GM10266 (cell line): ENCODE measurements around the gene PLCB1.

Experiments used
- DNase-seq: peaks from one replicate; pipeline ENCODE4 v3.0.0; 2012; ENCODE audit errors: extremely low spot score
- TF ChIP-seq, protein P1 (sequence below): IDR thresholded peaks from 2 replicates; pipeline ENCODE4 v1.5.1; 2012; ENCODE audit warnings: mild to moderate bottlenecking, low read depth; ENCODE audit not compliant: control insufficient read depth, insufficient read depth; ENCODE audit errors: missing control alignments

Gene PLCB1

DNA sequence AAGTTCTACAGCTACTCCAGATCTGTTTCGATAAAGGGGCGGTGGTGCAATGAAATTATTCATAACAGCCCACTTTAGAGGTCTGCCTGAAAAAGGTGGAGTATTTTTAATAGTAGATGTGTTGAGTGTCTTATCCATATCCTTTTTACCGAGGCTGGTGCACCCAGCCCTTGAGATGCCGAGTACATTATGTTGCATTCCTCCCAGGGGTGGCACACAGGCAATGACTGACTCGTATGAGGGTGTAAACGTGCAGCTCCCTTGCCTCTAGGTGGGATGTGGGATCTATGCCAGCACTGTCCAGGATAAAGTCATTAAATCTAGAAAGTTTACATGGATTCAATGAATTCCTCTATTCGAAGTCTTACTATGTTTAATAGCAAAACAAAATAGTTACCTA lies 355.6 kb downstream of the PLCB1 start:
- DNase-seq = no peak
- TF ChIP-seq, protein P1, sequence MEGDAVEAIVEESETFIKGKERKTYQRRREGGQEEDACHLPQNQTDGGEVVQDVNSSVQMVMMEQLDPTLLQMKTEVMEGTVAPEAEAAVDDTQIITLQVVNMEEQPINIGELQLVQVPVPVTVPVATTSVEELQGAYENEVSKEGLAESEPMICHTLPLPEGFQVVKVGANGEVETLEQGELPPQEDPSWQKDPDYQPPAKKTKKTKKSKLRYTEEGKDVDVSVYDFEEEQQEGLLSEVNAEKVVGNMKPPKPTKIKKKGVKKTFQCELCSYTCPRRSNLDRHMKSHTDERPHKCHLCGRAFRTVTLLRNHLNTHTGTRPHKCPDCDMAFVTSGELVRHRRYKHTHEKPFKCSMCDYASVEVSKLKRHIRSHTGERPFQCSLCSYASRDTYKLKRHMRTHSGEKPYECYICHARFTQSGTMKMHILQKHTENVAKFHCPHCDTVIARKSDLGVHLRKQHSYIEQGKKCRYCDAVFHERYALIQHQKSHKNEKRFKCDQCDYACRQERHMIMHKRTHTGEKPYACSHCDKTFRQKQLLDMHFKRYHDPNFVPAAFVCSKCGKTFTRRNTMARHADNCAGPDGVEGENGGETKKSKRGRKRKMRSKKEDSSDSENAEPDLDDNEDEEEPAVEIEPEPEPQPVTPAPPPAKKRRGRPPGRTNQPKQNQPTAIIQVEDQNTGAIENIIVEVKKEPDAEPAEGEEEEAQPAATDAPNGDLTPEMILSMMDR = no peak

DNA sequence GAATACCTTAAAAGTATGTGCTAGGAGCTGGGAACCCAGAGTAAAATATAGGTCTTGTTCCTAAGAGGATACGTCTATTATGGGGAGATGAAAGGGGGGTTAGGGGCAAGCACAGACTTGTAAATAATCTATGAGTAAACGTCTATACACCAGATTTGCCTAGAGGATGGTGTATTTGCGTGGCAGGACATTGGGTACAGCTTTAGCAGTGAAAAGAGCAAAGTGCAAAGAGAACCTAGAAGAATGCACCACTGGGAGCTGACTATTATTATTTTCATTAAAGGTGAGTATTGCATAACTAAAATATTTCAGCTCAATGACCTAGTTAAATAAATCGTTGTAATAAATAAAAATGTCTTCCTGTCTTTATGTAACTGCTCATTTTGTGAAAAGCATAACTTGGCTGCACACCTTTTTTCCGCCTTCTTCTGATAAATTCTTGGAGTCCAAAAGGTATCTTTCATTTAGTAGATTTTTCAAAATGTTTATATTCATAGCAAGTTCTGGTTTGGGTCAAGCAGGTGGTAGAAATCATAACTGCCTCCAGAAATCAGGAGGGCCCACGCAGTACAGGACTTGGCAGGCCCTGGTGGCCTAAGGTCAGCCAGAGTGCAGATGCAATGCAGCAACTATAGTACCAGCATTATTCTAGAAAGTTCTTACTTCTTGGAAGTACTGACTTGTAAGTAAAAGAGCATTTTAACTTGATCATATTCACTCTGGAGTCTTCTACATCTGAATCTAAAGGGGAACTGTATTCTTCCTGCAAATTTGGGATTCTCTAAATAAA lies 357.2 kb downstream of the PLCB1 start:
- TF ChIP-seq, protein P1 = no peak
- DNase-seq = no peak

DNA sequence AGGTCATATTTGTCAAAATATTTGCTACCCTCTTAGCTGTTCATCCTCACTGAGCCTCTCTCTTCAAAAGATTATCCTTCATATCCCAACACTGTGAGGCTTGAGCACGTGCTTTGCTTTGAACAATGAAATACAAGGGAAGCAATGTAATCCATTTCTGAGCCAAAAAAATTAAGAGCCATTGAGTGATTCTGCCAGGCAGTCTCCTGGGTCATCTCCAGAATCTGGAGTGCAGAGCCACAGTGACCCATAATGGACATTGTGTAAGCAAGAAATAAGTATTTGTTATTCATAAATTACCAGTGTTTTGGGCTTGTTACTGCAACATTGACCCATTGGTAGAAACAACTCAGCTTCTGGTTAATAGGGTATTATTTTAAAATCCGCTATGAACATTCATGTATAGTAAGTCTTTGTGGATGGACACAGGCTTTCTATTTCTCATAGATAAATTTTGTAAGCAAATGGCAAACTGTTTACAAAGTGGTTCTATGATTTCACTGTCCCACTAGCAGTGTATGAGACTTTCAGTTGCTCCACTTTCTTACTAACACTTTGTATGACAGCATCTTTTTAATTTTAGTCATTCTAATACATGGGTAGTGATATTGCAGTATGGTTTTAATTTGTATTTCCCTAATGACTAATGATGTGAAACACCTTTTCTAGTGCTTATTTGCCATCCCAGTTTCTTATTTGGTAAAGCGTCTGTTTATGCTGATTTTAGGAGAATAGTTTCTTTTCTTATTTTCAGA lies 358.2 kb downstream of the PLCB1 start:
- TF ChIP-seq, protein P1 = no peak
- DNase-seq = no peak

DNA sequence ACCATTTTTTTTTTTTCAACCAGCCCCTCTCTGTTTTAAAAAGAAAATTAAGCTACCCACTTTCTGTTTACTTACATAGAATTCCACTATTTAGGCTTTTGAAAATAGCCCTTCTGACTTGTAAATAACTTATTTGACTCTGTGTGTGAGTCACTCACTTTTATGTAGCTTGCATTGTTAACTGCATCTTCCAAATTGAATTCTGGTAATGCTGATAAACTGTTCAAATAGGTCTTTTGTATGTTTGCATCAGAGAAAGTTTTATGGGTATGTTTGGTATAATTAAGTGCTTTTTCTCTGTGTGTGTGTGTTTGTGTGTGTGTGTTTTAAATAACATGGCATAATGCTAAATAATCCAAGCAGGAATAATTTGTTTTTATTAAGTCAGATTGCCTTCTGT lies 360.1 kb downstream of the PLCB1 start:
- TF ChIP-seq, protein P1 = no peak
- no peak for DNase-seq

DNA sequence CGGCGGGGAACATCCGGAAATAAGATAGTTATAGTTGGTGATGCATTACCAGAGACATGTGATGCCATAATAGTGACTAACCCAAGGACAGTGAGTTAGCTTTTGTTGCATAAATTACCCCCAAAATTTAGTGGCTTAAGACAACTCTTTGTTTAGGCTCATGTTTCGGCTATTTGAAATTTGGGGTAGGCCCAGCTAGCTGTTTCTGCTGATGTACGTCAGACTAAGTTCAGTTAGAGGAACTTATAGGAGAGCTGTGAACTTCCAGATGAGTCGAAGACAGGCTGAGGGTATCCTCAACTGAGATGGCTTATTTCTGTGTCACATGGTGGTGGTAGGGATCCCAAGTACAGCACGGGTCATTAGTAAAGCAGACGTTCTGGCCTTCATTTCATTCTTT lies 366.5 kb downstream of the PLCB1 start:
- no peak for DNase-seq
- TF ChIP-seq, protein P1 = no peak

DNA sequence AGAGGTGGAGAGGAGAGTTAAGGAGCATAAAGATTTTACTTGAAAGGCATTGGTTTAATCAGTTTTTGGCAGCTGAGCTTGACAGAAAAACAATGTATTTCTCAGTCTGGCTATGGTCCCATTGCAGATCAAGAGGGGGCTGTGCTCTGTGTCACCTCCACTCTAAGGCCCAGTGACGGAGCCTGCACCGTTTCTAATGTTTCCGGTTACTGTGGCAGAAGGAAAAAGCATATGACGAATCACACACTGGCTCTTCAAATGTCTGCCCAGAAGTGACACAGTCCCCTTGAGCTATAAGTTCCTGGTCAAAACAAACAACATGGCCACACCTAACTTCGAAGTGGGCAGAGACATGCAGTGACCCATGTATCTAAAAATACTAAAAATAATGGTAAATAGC lies 372.0 kb downstream of the PLCB1 start:
- no peak for DNase-seq
- TF ChIP-seq, protein P1 = no peak

DNA sequence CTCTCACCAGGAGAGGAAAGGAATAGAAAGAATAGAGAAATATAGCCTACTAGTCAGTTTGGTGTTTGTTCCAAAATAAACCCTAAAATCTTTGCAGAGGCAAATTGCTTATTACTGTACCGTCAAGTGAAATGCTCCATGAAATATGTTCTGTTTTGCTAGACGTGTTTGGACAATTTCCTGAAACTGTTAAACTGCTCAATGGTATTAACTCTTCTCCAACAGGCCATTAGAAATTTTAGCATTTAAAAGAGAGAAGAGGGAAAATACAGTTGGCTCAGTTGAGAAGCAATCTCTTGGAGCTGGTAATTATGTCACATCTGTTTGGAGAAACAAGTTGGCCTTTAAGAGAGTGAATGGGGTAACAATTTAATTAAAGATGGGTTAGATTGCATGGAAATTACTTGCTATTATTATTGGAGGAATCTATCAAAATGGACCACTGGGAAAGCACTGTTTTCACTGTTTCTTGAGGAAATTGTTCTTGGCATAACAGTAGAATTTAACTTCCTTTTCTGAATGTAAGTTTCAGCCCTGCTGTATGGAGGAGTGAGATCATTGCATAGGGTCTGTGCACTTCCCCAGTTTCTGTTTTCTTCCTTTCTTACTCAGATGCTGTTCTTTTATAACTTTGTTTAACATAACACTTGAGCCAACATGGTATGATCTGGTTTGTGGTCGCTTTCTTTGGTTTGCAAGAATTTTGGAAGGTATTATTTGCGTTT lies 373.6 kb downstream of the PLCB1 start:
- DNase-seq = no peak
- TF ChIP-seq, protein P1 = no peak
